Iris pigment epithelial cell (primary cell): ENCODE results near the gene LY6G6F.

Source experiments
- DNase-seq: peaks from one replicate; pipeline ENCODE4 v3.0.0-alpha.2; 2011; ENCODE audit warnings: low read depth

The LY6G6F gene

DNA sequence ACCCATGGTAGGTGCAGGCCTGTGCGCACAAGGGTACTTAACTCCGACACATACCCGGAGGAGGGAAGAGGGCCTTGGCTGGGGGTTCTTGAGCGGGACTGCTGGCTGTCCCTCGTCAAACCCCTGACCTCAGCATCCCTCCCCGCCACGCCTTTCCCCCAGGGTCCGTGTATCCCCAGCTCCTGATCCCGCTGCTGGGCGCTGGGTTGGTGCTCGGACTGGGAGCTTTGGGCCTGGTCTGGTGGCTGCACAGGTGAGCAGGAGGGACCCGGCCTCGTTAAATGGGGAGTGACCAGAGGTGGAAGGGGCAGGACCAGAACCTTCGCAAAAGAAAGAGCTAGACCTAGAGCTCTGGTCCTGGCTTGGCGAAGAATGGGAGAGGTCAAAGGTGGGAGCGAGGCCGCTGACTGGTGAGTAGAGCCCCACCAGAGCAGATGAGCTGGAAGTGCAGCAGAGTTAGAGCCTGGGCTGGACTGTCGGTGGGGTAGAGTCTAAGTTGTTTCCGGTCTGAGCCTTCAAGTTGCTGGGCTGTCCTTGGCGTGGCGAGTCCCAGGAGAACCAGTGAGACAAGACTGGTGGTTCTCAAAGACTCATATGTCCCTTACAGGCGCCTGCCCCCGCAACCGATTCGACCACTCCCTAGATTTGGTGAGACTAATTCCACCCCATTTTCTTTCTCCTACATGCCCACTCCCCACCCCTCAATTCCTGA, 17.5 kb downstream of the LY6G6F start:
- DNase-seq = no peak

DNA sequence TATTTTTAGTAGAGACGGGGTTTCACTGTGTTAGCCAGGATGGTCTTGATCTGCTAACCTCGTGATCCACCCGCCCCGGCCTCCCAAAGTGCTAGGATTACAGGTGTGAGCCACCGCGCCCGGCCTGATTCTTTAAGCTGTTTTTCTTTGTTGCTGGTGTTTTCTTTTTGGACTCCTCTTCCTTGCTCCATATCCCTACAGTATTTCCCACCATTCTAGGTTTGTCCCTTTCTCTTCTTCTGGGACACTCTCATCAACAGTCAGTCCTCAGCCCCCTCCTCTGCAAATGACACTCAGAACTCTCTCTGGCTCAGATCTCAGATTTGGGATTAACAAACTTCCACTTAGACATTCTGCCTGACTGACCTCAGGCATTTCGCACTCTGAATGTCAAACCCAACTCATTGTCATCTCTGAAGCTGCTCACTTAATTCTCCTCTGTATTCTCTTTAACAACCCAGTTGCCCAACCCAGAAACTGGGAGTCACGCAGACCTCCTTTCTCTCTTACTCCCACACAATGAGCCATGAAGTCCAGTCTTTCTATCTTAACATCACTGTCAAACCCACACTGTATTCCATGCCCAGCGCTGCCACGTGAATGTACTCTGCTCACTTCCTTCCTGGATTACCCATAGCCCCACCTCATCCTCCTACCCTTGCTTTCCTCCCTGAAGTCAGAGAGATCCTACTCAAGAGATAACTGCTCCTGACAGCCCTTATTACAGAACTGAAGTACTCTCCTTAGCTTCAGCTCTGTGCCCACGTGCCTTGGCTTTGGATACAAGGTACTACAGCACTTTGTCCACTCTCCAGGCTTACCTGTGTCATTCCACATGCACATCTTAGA, 19.1 kb downstream of the LY6G6F start:
- peak; percentile 40 for DNase-seq

DNA sequence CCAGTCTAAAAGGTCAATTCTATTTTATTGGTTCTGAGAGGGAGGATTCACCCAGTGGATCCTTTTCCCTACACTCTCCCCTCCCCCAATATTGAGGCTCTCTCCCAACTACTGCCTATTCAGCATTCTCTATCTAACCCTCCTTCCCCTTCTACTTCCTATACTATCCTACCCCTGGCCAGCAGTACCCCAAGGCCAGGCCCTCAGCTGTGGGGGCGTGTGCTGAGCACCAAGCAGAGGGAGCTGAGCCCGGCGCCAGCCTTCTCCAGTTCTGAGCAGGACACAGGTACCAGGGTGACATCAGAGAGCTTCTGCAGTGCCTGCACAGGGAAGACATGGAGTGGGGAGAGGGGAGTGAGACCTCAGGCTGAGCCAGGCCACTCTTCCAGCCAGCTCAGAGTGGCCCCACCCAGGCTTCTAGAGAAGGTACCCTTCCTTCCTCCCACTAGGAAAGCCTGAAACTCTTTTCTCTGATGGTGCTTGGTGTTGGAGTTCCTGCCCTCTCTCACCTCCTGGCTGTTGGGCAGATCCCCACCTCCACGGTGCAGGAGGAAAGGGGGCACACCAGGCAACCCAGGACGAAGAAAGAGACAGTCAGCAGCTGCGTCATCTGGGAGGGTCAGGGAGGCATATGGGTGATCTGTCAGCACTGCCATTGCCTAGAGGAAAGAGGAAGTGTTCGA, 20.5 kb downstream of the LY6G6F start:
- no peak for DNase-seq

DNA sequence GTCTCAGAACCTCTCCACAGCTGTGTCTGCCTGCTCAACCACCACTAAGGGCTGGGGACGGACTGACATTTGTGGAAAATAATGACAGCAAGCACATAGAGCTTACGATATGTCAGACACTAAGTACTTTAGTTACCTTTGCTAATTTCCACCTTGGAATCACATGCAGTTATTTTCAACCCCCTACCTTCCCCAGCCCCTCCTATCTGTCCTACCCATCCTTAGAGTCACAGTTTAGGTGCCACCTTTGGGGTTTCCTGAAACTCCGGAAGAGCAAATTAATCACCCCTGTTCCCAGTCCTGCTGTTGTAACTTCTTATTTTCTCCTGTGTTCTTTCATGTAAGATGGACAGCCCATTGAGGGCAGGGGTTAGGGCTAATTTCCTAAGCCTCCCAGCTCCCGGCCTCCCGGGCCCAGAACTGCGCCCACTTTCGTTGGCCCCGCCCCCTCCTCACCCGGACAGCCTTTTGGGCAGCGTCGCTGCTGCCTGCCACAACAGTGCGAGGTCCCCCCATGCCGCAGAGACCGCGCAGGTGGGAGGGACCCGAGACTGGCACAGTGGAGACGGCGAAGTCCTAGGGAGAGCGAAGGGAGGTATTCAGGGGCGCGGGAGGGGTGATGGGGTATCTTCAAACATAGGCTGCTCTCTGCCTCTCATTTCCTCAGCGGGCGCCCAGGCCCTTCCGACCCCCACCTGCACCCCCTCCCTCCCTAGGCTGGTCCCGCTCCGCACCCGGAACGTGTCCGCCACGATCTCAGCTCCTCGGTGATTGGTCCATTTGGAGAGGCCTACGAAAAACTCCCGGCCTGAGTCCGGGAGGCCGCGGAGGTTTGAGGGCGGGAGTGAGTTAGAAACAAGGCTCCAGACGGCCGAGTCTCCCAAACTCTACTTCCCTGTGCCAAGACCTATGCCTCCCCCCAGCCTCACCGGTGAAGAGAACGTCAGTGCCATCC, 21.3 kb downstream of the LY6G6F start:
- no peak for DNase-seq

DNA sequence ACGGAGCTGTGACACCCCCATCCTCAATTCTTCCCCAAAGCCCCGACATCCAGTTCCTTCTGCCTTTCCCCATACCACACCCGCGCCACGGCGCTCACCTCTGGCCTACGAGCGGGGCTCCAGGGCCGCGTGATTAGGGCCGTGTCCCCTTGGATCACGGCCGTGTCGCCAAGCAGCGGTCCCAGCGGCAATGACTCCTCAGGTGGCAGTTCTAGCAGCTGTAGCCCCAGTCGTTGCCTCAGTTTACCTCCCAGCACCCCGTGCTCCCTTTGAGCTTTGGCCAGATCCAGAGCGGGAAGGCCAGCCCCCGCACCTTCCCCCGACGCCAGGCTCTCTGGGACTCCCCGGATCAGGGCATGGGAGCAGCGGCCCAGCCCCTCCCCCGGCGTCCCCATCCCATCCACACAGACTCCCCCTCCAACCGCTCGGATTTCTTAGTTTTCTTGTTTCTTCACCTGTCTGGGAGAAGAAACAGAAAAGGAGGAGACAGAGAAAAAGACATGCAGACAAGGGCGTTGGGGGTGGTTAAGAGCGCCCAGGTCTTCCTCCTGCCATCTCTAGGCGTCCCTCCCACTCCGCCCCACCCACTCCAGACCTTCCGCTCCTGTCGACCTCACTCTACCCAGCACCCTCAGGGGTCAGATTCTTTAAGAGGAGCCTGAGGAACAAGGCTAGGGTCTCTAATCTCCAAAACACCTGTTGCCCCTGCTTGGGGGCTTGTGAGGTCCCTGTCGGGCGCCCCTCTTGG, 22.3 kb downstream of the LY6G6F start, which contains the start of gene DDAH2:
Gene DDAH2 (minus strand): TSS at position 533 of the 748 bp plus-strand sequence. CDS start 138 bp downstream, at position 395.
- DNase-seq = no peak

DNA sequence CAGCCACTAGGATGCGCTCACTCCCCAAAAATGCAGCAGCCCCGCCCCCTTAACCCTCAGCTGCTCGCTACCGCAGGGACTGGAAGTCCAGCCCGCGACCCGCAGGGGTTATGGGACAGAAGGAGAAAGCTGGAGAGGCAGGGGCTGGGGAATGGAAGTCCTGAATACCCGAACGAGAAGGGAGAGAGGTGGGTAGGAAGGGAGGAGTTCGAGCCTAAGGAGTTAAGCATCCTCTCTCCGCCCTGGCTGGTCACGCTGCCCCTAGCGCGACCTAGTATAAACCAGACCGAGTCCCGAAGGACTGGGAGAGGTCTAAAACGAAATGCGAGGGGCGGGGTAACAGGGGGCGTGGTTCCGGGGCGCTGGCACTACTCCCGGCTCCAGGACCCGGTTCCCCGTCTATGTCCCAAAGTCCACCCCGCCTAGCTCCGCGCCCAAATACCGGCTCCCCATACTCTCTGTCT, 22.9 kb downstream of the LY6G6F start:
- peak; percentile 90 for DNase-seq

DNA sequence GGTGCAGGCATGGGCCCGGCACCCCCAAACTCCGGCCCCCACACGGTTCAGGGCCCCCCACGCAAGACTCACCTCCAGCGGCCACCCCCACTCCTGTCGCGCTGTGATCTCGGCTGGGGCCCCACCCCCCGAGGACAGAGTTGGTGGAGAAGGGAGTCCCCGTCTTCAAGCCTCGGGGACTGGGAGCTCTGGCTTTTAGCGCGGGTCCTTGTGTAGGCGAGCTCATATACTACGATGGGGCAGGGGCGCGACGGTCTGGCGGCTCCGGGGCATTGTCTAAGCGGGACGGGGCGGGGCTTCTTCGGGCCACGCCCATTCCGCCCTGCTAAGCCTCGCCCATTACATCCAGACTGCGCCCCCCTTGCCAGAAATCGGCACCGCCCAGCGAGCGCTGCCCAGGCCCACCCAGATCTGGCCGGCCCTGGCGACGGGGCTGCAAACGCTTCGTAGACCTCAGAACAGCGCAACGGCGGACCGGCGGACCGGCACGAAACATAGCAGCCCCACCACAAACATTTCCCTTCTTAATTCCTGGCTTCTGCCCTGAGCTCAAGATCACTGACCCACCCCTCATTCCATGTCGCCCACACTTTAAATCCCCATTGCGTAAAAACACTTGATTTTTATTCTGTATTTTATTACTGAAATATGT, 23.4 kb downstream of the LY6G6F start:
- DNase-seq = peak; percentile 89

DNA sequence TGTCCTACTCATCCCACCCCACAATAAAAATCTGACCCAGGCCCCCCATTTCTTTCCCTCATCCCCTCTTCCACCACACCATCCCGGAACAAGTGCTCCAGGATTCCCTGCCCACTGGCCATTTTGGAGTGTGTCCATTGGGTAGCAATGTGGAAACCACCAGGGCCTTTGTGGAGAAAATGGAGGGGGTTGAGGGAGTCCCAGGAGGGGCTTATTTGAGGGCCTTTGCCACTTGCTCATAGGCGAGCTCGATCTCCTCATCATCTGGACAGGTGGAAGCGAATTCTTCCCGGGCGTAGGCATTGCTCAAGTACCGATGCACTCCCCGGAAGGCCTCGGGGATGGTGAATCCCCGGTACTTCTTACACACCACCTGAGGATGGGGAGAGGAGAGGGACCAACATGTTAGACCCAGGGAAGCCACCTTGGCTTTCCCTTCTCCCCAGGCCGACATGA, 24.0 kb downstream of the LY6G6F start:
- no peak for DNase-seq

DNA sequence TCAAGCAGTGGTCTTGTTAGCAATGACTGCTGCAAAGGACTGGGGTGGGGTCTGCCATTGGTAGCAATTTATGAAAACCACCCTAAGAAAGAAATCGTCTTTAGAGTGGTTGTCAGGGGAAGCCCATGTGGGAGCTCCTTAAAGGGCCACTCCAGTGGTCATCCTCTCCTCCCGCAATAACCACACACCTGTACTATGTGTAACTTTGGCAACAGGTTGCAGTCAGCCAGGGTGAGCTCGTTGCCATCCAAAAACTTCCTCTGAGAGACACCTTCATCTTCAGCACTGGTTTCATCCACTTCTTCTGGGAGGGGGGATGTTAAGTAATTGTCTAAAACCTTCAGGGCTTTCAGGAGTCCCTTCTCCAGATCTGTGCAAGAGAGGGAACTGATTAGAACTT, 25.4 kb downstream of the LY6G6F start:
- no peak for DNase-seq

DNA sequence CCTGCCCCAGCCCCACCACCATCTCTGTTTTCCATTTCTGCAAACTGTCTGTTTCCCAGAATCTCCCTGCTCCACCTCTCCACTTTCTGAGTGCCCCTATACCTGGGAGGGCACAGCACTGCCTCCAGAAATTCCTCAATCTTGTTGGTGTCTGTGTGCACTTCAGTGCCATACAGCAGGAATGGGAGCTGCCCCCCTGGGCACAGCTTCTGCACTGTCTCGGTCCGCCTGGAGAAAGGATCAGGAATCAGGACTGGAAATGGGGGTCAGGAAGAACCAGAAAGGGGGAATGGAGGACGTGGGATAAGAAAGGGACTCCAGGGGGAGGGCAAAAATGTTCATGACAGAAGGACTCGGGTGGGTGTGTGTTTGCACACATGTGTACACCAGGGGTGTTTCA, 27.1 kb downstream of the LY6G6F start:
- no peak for DNase-seq

DNA sequence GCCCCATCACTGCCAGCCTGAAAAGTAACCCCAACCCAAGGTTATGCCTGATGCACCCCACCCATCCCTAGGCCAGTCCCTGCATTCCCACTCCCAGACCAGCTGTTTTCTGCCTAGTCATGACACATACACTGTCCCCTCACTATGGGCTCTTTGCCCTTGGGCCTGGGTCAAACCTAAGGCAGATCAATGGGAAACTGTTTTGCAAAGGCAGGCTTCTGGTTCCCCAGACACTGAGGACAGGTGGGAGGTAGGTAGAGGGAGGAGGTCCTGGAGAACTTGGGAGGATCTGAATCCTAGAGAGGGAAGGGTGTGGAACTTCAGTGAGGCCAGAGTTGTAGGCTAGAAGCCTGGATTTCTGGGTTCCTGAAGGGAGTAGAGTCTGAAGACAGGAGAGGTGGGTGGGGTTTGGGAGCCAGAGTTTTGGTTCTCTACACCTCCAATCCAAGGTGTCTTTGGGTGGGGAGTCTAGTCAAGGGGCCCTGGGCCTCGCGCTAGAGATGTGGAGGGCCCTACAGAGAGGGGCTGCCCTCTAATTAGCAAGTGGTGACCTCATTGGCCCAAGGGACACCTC, 27.7 kb downstream of the LY6G6F start:
- no peak for DNase-seq

DNA sequence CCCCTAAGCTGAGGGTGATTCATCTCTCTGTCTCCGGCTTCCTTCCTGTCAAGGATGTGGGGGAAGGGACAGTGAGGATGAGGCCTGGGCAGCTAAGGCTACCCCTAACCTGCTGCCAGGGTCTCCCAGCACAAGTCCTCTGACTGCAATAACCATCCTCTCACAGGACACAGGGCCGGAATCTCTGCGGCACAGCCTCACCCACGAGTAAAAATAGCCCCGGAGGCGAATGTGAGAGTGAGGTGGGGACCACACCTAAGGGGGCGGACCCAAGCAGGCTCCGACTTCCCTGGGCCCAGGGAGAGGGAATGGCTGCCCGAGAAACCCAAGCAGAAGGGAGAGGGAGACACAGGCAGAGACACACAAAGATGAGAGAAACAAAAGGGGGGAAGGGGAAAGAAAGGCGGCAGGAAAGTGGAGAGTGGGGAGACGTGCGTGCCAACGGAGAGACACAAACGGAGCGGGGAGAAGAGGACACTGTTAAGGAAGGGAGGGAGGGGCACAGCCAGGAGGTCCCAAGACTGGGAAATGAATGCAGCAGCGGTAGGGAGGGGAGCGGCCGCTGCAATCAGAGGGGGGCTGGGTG, 28.2 kb downstream of the LY6G6F start:
- peak; percentile 79 for DNase-seq

DNA sequence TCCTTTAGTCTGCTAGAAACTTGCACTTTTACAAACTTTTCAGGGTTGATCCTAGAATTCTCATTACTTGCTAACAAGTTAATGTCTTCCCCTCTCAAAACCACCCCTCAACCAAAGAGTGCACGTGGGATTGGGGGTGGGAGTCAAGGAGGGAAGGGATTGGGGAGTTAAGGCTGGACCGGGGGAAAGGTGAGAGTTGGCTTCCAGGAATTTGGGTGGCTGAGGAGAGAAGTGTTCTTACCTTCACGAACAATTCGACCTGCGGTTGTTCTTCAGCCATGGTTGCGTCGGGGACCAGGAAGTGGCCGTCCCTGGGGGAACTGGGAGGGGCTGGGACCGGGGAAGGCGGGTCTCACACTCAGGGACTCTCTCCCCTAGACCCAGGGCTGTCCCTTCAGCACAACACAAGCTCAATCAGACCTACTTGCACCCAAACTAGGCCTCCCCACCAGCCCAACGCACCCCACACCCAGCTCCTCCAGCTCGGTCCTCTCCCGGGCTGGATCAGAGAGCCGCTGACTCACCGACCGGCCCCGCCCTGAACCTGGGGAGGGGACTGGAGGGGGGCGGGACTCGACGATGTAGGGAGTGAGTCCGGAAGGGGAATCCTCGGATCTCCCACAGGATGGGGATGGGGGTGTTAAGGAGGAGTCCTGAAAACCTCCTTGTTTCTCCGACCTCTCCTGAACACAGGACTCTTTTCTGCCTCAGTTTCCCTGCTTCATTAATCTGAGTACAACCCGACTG, 29.5 kb downstream of the LY6G6F start, which contains the start of gene CLIC1:
Gene CLIC1 (minus strand): TSS at position 510 of the 747 bp plus-strand sequence. CDS start 230 bp downstream, at position 280.
- peak; percentile 85 for DNase-seq

DNA sequence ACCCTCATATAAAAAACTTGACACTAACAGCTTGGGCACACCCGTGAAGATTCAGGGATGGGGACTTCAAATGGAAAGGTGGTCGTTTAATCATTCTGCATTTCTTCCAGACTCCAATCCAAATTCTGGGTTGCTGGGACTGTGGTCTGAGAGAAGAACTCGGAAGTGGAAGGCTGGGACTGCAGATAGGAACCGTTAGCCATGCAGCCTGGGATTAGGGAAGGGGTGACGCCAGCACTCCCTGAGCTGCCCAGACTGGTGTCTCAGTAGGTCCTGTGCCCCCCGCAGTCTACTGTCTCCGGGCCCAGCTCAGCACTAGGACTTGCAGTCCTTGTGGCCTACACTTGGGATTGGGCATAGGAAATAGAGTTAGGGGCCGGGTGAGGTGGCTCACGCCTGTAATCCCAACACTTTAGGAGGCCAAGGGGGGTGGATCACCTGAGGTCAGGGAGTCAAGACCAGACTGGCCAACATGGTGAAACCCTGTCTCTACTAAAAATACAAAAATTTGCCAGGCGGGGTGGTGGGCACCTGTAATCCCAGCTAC, 30.2 kb downstream of the LY6G6F start:
- no peak for DNase-seq

DNA sequence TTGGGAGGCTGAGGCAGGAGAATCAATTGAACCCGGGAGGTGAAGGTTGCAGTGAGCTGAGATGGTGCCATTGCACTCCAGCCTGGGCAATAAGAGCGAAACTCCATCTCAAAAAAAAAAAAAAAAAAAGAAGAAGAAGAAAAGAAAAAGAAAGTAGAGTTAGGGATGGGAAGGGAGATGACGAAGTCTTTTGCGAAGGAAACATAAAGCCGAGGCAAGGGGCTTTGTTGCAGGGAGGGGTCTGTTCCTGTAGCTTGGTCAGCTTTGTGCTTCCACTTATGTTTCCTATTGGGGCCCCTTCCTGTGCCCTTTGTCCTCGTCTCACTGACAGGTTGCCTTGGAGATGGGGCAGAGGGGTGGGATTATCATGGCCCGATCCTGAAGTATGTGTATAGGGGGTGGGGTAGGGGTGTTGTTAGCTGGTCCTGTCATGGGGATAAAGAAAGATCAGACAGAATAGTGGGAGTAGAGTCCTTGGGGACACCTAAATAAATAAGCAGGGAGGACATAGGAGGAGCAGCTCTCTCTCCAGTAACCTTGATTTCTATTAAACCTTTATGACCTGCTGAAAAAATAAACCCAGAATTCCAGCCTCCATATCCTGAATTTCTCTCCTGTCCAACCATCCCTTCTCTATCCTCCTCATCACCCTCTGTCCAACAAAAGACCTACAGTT, 30.8 kb downstream of the LY6G6F start:
- no peak for DNase-seq

DNA sequence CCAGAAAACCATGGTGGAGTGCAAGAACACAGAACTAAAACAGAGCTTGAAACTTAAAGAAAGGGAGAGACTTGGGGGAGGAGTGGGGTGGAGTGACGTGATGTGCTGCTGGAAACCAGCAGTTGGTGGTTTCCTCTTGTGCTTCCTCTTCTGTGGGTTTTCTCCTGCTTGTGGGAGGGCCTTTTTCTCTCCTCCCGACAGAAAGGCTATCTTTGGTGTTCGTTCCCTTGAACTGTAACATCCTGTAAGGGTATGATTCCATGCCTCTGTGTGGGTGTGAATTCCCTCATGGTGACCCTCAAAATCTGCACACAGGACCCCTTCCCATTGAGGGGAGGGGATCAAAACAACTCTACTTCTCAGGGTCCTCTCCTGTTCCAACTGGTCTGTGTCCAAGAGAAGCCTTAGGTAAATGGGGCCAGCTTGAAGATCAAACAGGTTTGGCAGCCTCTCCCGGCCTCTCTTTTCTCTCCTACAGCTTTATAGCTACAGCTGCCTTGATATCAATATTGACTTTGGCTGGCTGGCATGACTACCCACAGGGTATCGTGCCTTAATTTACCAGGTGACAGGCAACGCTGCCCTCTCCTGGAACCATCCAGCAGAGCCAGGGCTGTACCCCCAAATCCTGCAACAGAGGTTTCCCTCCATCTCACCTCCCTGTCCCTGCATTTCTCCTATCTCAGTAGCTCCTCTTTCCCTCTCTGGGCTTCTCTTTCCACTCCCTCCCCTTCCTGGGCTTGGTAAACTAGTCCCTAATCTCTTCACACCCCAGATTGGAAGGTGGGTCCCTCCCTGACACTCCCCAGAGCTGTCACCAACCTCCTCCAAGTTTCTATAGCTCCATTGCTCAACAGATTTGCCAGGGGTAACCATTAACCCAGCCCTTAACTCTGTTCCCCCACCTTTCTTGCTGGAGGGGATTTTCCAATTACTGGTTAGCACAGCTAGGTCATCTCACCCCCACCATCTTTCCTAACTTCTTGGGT, 31.6 kb downstream of the LY6G6F start:
- DNase-seq = peak; percentile 94
